Neural progenitor cell (in vitro differentiated cells): ENCODE data around the gene NELL2.

Experiments
- EZH2 ChIP-seq: fragments of 200-600 bp; sonication (generic); IDR thresholded peaks from 2 replicates; pipeline ENCODE4 v1.6.1; 2017; ENCODE audit warnings: antibody characterized with exemption, mild to moderate bottlenecking, moderate library complexity
- EZH2phosphoT487 ChIP-seq: fragments of 200-600 bp; sonication (generic); IDR thresholded peaks from 2 replicates; pipeline ENCODE4 v1.6.1; 2017; ENCODE audit warnings: antibody characterized with exemption
- TF ChIP-seq, protein P1 (sequence below): fragments of 200-600 bp; sonication (generic); IDR thresholded peaks from 2 replicates; pipeline ENCODE4 v1.5.1; 2017; ENCODE audit warnings: antibody characterized with exemption, mild to moderate bottlenecking

DNA sequence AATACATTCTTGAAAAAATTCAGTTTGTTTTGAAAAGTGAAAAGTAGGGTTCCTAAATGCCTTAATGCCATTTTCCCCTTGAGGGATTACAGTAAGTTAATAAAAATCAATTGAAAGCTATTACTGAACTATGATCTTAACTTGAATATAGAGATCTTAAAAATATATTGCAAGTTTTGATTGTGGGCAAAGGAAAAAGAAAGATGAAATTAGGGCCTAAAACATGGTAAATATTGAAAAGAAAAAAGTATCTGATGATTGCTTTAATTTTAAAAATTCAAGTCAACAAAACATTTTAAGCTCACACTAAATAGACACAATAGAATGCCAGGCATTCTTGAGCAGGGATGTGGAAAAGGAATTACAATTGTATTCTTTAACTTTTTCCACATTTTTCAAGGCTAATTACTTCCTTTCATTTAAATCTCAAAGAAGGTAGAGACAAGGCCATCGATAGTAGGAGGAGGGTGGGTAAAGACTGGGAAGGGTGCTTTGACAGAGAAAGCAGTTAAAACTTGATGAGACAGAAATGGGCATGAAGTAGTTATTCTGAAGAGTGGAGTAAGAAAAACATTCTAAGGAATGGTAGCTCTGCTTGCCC is 294.4 kb downstream of the NELL2 start:
- TF ChIP-seq, protein P1, sequence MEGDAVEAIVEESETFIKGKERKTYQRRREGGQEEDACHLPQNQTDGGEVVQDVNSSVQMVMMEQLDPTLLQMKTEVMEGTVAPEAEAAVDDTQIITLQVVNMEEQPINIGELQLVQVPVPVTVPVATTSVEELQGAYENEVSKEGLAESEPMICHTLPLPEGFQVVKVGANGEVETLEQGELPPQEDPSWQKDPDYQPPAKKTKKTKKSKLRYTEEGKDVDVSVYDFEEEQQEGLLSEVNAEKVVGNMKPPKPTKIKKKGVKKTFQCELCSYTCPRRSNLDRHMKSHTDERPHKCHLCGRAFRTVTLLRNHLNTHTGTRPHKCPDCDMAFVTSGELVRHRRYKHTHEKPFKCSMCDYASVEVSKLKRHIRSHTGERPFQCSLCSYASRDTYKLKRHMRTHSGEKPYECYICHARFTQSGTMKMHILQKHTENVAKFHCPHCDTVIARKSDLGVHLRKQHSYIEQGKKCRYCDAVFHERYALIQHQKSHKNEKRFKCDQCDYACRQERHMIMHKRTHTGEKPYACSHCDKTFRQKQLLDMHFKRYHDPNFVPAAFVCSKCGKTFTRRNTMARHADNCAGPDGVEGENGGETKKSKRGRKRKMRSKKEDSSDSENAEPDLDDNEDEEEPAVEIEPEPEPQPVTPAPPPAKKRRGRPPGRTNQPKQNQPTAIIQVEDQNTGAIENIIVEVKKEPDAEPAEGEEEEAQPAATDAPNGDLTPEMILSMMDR: no peak
- no peak for TF ChIP-seq EZH2phosphoT487
- TF ChIP-seq EZH2: no peak
